SW480 (cell line): ENCODE data around the gene RARA.

ENCODE experiments used
- DNase-seq: peaks from one replicate; pipeline ENCODE4 v3.0.0-alpha.2; 2016; ENCODE audit warnings: low spot score

RARA gene

DNA sequence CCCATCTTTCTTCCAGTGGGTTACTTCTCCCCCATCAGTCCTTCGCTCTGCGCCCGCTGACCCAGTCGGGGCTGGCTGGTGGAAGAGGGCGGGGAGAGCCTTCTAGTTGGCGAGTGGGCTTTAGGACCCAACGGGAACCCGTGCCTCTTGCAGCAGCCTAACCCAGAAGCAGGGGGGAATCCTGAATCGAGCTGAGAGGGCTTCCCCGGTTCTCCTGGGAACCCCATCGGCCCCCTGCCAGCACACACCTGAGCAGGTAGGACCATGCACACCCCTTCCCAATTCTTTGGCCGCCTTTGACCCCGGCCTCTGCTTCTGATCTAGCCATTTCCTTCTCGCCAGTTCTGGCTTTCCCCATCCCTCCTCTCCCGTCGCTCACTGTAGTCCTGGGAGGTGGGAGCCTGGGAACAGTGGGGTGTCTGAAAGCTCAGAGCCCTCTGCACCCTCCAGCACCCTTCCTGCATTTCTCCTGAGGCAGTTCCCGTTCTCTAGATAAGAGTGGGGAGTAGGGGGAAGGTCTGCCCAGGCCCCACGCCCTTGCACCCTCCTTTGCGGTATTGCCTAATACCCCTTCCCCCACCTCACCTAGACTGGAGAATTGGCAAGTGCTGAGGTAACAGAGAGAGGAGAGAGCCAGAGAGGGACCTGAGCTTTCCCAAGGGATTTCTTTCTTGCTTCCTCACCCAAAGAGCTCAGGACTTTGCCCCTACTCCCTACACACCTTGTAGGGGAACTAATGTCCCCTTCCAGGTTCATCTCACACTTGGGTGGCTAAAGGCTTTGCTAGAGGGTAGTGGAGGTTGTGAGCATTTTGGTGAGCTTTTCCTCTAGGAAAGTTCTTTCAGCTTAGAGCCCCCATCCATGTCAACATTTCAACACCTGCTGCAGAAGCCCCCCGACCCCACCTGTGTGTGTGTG is at the start of gene RARA:
TSS of gene RARA (plus strand) at position 150 of the 918 bp plus-strand sequence. CDS start 22,039 bp downstream, outside the sequence.
- DNase-seq = peak; percentile 55

DNA sequence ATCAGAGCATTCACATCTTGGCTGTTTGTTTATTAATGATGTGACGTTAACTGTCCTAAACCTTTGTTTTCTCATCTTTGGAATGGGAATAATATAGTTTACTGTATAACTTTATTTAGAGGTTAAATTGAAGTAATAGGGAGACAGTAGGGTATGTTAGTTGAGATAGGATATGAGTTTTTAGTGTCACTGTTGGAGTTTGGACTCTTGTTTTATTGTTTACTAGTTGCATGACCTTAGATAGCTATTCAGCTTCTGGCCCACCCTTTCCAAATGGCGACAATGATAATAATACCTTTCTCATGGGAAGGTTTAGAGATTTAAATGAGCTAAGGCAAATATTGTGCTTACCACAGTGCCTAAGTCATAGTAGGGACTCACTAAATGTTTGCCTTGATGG is 49.5 kb upstream of the RARA start:
- DNase-seq = no peak

DNA sequence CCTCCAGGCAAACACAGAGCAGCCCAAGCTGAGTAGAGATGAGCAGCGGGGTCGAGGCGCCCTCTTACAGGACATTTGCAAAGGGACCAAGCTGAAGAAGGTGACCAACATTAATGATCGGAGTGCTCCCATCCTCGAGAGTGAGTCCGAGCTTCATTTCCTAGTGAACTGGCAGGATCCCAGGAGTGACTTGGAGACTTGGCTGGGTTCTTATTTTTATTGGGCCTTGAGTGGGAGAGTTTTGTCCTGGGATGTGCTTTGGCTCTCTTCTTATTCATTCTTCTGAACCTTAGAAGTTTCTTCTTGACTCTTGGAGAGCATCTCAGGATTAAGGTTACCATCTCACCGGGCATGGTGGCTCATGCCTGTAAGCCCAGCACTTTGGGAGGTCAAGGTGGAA is 48.5 kb upstream of the RARA start:
- DNase-seq = no peak

DNA sequence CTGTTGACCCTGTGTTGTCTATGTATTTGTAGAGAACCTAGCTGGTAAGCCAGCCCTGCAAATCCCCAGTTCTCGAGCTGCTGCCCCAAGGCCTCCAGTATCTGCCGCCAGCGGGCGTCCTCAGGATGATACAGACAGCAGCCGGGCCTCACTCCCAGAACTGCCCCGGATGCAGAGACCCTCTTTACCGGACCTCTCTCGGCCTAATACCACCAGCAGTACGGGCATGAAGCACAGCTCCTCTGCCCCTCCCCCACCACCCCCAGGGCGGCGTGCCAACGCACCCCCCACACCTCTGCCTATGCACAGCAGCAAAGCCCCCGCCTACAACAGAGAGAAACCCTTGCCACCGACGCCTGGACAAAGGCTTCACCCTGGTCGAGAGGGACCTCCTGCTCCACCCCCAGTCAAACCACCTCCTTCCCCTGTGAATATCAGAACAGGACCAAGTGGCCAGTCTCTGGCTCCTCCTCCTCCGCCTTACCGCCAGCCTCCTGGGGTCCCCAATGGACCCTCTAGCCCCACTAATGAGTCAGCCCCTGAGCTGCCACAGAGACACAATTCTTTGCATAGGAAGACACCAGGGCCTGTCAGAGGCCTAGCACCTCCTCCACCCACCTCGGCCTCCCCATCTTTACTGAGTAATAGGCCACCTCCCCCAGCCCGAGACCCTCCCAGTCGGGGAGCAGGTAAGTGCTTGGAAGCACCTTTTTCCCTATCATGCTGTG is 44.4 kb upstream of the RARA start:
- DNase-seq = no peak

DNA sequence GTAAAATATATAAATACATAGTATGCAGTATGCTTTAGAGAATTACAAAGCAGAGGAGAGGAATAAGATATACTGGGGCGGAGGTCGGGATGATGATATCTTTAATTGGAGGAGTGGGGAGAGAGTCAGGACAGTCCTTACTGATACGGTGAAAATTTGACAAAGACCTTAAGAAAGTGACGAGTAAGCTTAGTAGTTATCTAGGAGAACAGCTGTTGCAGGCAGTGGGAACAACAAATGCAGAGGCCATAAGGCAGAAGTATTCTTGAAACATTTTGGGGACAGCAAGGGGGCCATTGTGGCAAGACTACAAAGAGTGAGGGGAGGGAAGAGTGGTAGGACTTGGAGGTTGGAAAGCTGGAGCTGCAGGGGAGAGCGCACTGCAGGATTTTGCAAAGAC is 43.6 kb upstream of the RARA start:
- DNase-seq = no peak

DNA sequence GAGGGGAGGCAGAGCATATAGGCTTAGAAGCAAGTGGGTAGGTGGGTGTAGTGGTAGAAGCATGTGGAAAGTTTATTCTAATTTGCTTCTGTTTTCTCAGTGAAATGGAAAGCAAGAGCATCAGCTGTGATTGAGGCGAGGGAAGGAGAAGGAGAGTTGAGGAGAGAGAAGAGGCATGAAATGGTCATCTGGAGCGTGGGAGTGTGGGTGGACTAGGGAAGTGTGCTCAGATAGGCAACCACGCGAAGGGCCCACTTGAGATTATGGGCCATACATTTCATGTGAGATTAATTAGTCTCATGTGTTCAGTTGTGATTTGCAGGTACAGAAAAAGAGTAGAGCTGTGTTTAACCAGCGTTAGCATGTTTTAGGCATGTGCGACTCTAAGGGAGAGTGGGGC is 42.1 kb upstream of the RARA start:
- no peak for DNase-seq

DNA sequence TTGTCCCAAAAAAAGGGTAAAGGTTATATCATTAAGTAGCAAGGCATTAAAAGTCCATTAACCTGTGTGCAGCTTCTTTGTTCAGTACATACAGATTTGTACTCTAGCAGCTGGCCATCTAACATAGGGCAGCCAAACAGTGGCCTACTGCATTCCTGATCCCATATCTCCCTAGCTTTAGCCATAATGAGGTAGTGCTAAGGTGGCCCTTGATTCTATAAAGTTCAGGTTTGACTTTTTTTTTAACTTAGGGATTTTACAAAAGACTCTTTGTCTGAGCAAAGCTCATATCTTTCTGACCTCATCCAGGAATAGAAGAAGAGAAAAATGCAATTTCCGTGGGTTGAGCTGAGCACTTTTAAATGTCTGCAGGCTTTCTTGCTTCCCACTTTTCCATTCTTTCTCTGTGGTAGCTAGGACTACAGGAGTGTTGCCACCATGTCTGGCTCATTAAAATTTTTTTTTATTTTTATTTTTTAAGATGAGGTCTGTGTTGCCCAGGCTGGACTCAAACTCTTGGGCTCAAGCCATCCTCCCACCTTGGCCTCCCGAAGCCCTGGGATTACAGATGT is 40.8 kb upstream of the RARA start:
- peak; percentile 24 for DNase-seq

DNA sequence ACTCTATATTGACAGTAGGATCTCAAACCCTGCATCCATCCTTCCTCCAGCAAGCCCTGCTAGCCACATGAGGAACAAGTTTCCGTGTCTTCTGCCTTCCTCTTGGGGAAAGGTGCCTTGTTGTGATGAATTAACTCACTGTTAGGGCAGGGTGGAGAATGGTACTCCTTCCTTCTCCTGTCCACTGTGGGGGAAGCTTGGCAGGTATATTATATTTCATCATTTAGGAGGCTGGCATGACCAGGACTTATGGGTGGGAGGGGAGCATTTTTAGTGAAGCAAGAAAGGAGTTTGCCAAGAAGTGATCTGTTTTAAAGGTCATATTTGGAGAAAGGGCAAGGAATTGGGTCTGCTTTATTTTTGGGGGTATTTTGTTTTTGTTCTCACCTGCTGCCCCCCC is 30.6 kb upstream of the RARA start:
- no peak for DNase-seq

DNA sequence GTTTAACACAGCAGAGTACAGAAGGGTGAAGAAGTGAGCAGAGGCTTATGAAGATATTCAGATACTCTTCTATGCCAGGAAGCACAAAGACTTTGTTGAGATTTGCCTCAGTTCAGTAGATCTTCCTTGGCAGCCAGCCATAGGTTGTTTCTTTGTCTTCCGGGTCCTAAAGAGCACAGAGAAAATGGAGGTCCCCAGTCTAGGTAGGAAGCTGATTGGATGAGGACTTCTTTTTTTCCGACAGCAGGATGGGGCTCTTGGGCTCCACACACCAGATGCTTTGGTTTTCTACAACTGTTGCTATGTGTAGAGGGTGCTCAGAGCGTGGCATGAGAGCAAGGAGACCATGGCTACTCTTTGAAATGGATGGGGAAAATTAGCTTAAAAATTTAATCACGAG is 29.6 kb upstream of the RARA start:
- no peak for DNase-seq

DNA sequence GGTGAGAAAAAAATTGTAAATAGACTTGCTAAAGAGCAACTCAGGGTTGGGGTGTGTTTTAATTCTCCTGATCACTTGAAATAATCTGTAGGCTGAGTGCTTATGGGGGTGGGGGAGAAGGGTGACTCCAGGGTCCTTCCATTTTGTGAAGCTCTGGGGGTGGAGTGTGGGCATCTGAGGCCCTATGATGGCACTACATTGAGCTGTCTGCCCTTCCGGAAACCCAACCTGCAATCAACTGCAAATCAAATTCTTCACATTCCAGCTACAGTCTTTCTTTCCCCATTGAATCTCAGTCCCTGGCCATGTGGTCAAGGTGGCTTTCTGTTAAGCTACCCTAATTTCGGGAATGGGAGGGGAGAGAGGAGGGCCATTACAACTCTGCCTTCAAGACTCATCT is 27.3 kb upstream of the RARA start:
- peak; percentile 83 for DNase-seq

DNA sequence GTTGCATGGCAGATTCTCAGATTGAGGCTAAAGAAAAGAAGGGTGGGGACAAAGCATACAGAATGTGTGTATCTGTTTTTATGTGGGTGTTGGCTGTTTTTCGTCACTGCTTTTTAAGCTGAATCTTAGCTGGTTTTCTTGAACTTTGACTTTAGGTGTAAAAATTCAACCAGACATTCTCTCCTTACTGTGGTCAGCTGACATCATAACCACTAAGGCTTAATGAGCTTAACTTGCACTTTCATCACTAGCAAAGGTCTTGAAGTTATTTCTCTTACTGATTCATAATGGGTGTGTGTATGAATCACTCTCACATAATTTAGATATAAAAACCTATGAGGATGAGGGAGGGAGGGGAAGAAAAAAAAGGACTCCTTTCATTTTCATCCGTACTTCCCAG is 25.3 kb upstream of the RARA start:
- DNase-seq = peak; percentile 94

DNA sequence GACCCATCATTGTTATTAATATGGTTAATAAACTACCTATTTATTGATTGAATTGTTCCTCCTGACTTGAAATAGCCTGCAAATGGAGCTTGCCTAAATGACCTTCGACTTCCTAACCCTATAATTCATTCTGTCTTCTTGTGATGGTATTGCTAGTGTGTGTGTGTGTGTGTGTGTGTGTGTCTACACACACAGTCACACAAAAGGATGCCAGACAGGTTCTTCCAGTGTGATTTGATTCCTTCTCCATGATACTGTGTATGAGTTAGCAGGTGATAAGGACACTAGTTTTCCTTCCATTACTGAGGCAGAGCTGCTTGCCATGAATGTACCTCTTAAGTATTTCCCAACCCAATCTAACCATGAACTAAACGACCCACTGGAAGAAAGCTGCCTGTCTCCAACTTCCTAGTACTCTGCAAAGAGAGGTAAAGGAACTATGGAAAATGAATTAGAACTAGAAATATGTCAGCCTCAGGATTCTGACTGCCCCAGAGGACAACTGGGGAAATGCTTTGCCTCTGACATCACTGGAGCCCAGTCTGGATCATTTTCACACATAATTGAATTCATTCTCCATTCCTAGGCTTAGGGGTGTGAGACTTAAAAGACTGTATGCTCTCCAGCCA is 24.8 kb upstream of the RARA start:
- peak; percentile 57 for DNase-seq

DNA sequence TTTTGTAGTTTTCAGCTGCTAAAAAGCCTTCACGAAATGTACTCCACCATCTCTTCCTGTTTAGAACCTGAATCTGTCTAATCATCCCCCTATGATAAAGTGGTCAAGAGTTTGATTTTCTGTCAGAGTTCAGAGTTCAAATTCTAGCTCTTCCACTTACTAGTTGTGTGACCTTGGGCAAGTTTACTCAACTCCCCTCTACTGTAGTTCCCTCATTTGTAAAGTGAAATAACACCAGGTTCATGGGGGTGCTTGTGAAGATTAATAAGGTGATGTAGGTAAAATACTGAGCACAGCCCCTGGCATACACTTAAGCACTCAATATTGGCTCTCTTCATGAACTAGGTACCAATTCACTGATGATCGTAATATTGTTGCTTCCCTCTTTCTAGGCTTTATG is 22.5 kb upstream of the RARA start:
- DNase-seq = no peak

DNA sequence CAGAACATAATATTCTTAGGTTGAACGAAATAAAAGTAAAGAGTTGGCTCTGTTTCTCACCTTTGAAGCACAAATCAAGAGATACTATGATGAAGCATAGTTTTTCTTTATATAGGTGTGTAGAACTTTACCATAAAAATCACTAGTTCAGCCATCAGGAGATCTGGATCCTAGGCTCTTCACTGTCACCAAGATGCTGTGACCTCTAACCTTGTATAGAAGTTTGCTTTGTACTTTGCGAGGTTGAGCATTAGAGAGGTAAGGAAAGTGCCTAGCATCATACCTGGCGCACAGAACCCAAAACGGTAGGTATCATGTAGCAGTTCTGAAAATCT is 21.9 kb upstream of the RARA start:
- DNase-seq = no peak

DNA sequence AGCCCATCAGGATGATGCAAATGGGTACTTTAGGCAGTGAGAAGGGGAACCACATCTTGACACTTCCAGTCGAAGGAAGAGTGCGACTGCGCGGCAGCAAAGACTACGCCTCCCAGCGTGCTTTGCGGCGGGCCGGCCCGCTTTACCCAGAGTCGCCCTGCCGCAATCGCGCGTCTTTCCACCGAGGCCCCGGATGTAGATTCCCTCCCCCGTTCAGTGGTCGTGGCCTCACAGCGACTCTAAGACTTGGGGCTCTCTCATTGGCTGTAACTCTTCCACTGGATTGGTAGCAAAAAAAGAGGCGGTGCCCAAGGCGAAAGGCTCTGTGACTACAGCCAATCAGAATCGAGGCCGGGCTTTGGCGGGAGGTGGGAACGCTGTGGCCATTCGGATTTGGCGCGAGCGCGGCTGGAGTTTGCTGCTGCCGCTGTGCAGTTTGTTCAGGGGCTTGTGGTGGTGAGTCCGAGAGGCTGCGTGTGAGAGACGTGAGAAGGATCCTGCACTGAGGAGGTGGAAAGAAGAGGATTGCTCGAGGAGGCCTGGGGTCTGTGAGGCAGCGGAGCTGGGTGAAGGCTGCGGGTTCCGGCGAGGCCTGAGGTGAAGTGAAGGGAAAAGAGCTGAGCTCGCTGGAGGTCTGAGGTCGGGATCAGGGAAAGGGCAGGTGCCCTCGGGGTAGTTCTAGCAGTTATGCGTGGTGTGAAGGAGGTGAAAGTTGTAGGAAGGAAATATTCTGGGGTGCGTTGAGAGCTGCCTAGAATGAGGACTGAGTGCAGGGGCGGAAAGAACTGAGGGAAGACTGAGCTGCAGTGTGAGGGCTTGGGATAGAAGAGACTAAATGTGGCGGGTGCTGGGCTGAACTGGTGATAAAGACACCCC is 21.2 kb upstream of the RARA start, which contains the start of gene CDC6:
TSS of gene CDC6 (plus strand) at position 386 of the 876 bp plus-strand sequence. CDS start 1,542 bp downstream, outside the sequence.
- DNase-seq = peak; percentile 99

DNA sequence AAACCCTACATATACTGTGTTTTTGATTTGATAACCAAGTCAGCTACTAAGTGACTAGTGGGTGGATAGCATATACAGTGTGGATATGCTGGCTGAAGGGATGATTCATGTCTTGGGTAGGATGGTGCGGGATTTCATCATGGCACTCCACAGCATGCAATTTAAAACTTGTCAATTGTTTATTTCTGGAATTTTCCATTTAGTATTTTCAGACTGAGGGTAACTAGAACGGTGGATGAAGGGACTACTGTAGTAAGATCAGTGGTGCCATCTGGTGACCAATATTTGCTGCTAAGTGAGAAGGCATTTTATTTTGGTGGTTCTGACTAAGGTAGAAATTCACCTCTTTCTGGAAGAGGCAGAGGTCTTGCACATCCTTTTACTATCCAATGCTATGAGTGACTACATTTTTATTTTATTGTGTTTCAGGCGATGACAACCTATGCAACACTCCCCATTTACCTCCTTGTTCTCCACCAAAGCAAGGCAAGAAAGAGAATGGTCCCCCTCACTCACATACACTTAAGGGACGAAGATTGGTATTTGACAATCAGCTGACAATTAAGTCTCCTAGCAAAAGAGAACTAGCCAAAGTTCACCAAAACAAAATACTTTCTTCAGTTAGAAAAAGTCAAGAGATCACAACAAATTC is 18.2 kb upstream of the RARA start:
- peak; percentile 85 for DNase-seq

DNA sequence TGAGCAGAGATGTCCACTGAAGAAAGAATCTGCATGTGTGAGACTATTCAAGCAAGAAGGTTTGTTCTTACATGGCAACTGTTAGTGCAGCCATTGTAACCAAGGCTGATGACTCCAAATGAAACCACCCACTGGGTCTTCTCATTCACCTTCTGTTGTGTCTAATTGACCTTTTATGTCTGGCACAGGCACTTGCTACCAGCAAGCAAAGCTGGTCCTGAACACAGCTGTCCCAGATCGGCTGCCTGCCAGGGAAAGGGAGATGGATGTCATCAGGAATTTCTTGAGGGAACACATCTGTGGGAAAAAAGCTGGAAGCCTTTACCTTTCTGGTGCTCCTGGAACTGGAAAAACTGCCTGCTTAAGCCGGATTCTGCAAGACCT is 17.7 kb upstream of the RARA start:
- no peak for DNase-seq

DNA sequence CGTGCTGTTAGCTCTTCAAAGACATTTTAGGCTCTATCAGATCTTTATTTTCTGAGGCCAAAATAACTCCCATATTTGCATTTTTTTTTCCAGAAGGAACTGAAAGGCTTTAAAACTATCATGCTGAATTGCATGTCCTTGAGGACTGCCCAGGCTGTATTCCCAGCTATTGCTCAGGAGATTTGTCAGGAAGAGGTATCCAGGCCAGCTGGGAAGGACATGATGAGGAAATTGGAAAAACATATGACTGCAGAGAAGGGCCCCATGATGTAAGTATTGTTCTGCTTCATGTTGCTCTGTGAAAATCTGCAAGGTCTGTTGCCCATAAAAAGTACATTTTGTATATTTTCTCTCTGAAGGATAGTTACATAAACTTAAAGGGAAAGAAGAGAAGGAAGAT is 15.6 kb upstream of the RARA start:
- no peak for DNase-seq

DNA sequence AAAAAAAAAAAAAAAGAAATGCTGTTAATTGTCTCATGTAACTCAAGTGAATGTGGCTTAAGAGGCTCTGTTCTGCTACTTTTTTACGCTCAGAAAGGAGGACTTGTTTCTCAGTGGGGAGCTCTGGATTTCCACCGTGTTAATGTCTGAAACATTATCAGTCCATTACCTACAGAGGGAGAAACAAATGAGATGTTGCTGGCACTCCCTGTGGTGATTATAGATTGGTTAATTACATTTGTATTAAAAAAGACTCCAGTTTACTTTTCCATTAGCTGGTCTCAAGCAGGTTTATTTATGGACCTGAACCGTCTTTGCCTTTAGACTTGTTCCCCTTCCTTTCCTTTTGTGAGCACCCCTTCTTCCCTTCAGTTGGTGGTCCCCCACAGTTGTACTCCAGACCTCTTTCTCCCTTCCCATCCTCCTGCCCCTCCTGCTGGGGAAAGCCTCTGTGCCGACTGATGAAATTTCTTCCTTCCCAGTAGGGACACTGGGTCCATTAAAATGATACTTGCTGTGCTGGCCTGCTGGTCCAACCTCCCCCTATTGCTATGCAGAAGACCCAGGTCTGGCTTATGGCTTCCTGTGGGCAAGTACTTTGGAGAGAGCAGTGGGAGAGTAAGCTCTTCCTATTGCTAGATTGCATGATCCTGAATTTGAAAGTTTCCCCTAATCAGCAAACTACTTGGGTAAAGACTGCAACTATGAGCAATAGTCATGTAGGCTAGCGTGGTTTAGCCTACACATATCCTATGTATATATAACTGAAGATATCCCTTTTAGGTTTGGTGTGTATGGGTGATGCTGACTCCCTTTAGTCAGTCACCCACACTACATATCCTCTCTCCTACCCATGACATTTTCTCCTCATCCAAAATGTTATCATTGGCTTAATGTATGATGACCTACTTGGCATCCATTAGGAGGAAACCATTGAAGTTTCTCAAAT is 13.2 kb upstream of the RARA start:
- no peak for DNase-seq

DNA sequence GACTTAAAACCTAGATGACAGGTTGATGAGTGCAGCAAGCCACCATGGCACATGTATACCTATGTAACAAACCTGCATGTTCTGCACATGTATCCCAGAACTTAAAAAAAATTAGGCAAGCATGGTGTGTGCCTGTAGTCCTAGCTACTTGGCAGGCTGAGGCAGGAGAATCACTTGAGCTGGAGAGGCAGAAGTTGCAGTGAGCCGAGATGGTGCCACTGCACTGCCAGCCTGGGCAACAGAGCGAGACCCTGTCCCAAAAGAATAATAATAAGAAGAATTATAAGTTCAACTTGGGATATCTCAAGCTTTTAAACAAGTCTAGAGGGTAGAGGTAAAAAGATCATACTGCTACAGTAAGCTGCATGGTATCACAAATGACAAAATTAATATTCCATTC is 11.5 kb upstream of the RARA start:
- DNase-seq = no peak
